ENCODE measurements around the gene BLOC1S5. TPM values are rescaled to one million over a fixed set of nuclear protein-coding genes. Genes with fewer than 3 reads are reported as not detected.
A peak's percentile ranks its signal among the peaks of the same experiment; 100 is the strongest.

BLOC1S5 gene
- total and polyA plus RNA-seq, 2 of the 13 experiments (the other 11 are each of a cell fraction or from before 2014, with no cell fraction given), result 10.5 to 41.5 TPM

GRCh38 chr6:8102122-8102958 is 38.2 kb upstream of the BLOC1S5 start, which contains the start of gene EEF1E1 (continued):
- TF ChIP-seq, protein P1, sequence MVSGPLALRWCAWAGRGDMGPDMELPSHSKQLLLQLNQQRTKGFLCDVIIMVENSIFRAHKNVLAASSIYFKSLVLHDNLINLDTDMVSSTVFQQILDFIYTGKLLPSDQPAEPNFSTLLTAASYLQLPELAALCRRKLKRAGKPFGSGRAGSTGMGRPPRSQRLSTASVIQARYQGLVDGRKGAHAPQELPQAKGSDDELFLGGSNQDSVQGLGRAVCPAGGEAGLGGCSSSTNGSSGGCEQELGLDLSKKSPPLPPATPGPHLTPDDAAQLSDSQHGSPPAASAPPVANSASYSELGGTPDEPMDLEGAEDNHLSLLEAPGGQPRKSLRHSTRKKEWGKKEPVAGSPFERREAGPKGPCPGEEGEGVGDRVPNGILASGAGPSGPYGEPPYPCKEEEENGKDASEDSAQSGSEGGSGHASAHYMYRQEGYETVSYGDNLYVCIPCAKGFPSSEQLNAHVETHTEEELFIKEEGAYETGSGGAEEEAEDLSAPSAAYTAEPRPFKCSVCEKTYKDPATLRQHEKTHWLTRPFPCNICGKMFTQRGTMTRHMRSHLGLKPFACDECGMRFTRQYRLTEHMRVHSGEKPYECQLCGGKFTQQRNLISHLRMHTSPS (CRISPR knock-in tag; IDR thresholded peaks at IDR 0.05; ENCODE audit: low read depth), result no peak
- peak; percentile 80 for TF ChIP-seq ZNF781 (CRISPR knock-in tag; IDR thresholded peaks at IDR 0.05; ENCODE audit: borderline replicate concordance, not compliant biosample characterization)
- TF ChIP-seq ZNF205 (CRISPR knock-in tag; IDR thresholded peaks at IDR 0.05), result peak; percentile 59; the same call in 1 of the 2 replicates
- TF ChIP-seq SMAD9 (CRISPR knock-in tag; IDR thresholded peaks at IDR 0.05), result no peak
- no peak; the same call in 1 of the 2 replicates for TF ChIP-seq ZNF616 (CRISPR knock-in tag; IDR thresholded peaks at IDR 0.05; ENCODE audit: low read depth)
- TF ChIP-seq FOXM1 (CRISPR knock-in tag; IDR thresholded peaks at IDR 0.05), result no peak
- peak; percentile 53; the same call in 1 of the 2 replicates for TF ChIP-seq RCOR2 (CRISPR knock-in tag; IDR thresholded peaks at IDR 0.05)
- TF ChIP-seq KMT2A (CRISPR knock-in tag; IDR thresholded peaks at IDR 0.05), result peak; percentile 78
- peak; percentile 39; the same call in 1 of the 2 replicates for TF ChIP-seq ZBTB38 (CRISPR knock-in tag; IDR thresholded peaks at IDR 0.05)
- peak; percentile 48; the same call in 1 of the 2 replicates for TF ChIP-seq ZNF737 (CRISPR knock-in tag; IDR thresholded peaks at IDR 0.05; ENCODE audit: borderline replicate concordance)
- peak; percentile 83 for TF ChIP-seq HNF1B (CRISPR knock-in tag; IDR thresholded peaks at IDR 0.05)
- TF ChIP-seq ARNTL (CRISPR knock-in tag; IDR thresholded peaks at IDR 0.05), result peak; percentile 84
- peak; percentile 97 for TF ChIP-seq GATAD1 (CRISPR knock-in tag; IDR thresholded peaks at IDR 0.05)
- TF ChIP-seq UBTF (CRISPR knock-in tag; IDR thresholded peaks at IDR 0.05), result peak; percentile 92
- TF ChIP-seq SP1 (IDR thresholded peaks at IDR 0.05), result no peak
- peak; percentile 88 for TF ChIP-seq SP1 (CRISPR knock-in tag; IDR thresholded peaks at IDR 0.05)
- no peak; the same call in 1 of the 2 replicates for TF ChIP-seq ZNF567 (CRISPR knock-in tag; IDR thresholded peaks at IDR 0.05; ENCODE audit: borderline replicate concordance)
- no peak for TF ChIP-seq ZNF124 (CRISPR knock-in tag; IDR thresholded peaks at IDR 0.05)
- TF ChIP-seq, protein P2, sequence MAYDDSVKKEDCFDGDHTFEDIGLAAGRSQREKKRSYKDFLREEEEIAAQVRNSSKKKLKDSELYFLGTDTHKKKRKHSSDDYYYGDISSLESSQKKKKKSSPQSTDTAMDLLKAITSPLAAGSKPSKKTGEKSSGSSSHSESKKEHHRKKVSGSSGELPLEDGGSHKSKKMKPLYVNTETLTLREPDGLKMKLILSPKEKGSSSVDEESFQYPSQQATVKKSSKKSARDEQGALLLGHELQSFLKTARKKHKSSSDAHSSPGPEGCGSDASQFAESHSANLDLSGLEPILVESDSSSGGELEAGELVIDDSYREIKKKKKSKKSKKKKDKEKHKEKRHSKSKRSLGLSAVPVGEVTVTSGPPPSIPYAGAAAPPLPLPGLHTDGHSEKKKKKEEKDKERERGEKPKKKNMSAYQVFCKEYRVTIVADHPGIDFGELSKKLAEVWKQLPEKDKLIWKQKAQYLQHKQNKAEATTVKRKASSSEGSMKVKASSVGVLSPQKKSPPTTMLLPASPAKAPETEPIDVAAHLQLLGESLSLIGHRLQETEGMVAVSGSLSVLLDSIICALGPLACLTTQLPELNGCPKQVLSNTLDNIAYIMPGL (CRISPR knock-in tag; IDR thresholded peaks at IDR 0.05; ENCODE audit: borderline replicate concordance in 1 of 2, low read depth in 1 of 2), result peak; percentile 61 to 64; a peak in 3 of 4 replicates
- no peak for TF ChIP-seq PCBP2 (optimal IDR thresholded peaks at IDR 0.05; ENCODE audit: low read depth, low read length, poor library complexity, severe bottlenecking)
- peak; percentile 61; the same call in 1 of the 2 replicates for TF ChIP-seq AHR (CRISPR knock-in tag; IDR thresholded peaks at IDR 0.05)
- TF ChIP-seq POLR2AphosphoS5 (IDR thresholded peaks at IDR 0.05; ENCODE audit: low read depth, low read length), result peak; percentile 93
- 0 out of 2 replicates have a peak, but pooled peaks have one; percentile 9 for TF ChIP-seq HHEX (CRISPR knock-in tag; IDR thresholded peaks at IDR 0.05)
